ACHN (cell line): ENCODE data around the gene TM9SF4.
"Not testable (repeated sequence)": the region's sequence is repeated elsewhere in the genome, so short reads cannot be mapped to it uniquely, and the experiment has no call there.

Experiments used
- DNase-seq: peaks from one replicate; pipeline ENCODE4 v3.0.0-alpha.2; 2015
- in situ Hi-C: cut with HindIII; loops from 2 replicates; pipeline ENCODE4 v1.10.0; 2017; ENCODE audit warnings: low sequenced_read_pairs, low pct_ligation_motif_present, low pct_unique_long_range_greater_than_20kb

Gene TM9SF4

GRCh38 chr20:32196613-32197012 is 87.1 kb downstream of the TM9SF4 start:
- DNase-seq, in situ Hi-C loops: not testable (repeated sequence)

- in situ Hi-C loops, DNase-seq: not testable (repeated sequence)
These were observed 87.6 kb downstream of the TM9SF4 start for GRCh38 chr20:32197136-32197535.

GRCh38 chr20:32199006-32199405 is 89.5 kb downstream of the TM9SF4 start:
- in situ Hi-C loops: no loop called here
- DNase-seq: no peak

DNA sequence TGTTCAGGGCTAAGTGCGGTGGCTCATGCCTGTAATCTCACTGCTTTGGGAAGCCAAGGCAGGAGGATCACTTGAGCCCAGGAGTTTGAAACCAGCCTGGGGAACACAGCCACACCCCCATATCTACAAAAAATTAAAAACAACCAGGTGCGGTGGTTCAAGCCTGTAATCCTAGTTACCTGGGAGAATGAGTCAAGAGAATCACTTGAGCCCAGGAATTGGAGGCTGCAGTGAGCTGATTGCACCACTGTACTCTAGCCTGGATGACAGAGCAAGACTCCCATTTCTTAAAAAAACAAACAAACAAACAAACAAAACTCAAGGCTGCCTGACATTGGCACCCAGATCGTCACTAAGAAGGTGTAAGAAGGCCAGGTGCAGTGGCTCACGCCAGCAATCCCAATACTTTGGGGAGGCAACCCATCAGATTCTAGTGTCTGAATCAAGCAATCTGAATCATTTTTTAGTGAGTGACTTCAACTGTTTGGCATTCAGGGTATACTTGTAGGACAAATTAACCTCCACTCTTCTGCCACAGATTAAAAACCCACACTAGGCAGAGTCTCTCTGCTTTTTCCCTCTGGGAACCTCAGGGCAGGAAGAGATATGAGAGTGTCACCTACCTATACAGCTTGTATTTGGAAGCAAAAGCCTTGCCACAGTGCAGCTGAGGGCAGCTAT is 91.9 kb downstream of the TM9SF4 start:
- in situ Hi-C loops: no loop called here

DNA sequence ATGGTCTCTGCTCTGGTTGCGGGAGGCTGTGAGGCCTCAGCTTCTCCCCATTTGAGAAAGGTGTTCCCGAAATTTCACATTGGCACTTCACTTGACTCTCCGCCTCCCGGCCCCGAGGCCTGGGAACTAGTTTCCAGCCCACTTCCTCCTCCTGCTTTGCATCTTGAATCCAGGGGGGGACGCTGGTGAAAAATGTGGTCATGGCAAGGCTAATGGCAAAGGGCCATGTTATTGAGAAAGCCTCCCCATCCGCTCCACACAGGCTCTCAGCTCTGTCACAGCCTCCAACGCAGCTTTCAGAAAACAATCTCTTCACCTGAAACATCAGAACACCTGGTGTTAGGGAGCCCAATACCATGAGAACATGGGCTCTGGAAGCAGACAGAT is 92.5 kb downstream of the TM9SF4 start:
- DNase-seq: no peak
- in situ Hi-C loops: no loop called here

More for the DNA sequence above, 91.9 kb downstream of the TM9SF4 start:
- DNase-seq: peak; percentile 19

- in situ Hi-C loops: no loop called here
- no peak for DNase-seq
These were observed 94.1 kb downstream of the TM9SF4 start for GRCh38 chr20:32203356-32204204.

DNA sequence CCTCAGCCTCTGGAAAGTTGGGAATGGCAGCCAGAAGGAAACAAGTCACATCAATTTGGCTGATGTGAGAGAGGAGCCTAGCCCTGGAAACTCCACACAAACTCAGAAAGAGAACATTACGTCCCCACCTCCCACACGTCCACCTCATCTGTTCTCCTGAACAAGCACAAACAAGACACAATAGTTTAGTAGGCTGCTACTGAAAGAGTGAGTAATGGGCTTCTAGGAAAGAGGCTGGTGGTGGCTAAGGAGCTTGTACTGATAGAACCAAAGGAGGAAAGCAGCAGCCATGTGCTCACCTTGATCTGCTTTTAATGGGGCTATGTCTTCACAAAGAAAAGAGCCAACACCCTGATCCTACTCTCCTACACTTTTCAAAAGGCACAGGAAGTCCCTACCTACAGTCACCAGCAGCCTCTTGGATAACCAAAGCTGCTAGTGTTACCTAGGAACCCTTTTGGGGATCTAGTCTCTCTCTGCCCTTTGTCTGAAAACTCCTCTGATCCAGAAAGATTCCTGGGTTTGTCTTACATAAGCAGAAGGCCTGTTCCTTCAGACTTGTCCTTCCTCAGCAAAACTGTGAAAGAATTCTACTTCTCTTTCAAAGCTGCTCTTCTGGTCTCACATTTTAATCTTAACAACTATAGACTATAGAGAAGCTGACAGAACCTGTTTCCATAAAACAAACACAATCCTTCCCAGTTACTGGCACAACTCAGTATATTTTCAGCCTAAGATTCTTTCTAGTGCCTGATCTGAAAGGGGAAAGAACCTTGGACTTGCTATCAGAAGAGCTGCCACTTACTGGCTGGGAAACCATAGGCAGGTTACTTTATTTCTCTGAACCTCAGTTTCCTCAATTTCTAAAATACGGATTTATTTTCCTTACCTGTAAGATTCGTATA is 94.9 kb downstream of the TM9SF4 start:
- DNase-seq: no peak
- in situ Hi-C loops: no loop called here

DNA sequence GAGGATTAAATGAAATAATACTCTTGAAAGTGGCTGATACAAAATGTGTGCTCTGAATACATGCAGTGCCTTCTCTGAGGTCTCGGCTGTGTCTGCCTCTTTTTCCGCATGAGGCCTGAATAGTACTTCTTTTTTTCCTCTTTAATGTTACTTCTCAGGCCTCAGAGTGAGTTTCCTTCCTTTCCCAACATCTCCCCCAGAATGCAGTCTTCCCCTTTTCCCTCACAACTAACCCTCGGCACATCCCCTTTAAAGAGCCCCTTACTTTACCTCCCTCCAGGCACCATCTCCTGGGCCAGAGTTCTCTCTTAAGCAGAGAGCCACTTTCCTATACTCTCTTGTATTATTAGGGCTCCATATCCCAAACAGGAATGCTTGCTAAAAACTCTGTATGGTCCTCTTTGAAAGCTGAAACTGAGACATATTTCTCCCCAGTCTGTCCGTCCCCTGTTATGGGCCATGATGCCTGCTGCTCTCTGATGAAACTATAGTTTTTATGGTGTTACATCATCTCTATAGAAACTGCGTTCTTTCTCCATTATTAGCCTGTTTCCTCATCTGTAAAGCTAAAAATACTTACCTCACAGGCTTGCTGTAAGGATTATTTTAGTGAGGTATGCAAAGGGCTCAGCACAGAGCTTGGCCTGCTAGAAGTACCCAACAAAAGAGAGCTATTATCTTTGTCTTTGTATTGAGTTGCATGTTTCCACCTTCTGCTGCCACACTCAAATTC is 95.8 kb downstream of the TM9SF4 start:
- DNase-seq: no peak
- in situ Hi-C loops: no loop called here

DNA sequence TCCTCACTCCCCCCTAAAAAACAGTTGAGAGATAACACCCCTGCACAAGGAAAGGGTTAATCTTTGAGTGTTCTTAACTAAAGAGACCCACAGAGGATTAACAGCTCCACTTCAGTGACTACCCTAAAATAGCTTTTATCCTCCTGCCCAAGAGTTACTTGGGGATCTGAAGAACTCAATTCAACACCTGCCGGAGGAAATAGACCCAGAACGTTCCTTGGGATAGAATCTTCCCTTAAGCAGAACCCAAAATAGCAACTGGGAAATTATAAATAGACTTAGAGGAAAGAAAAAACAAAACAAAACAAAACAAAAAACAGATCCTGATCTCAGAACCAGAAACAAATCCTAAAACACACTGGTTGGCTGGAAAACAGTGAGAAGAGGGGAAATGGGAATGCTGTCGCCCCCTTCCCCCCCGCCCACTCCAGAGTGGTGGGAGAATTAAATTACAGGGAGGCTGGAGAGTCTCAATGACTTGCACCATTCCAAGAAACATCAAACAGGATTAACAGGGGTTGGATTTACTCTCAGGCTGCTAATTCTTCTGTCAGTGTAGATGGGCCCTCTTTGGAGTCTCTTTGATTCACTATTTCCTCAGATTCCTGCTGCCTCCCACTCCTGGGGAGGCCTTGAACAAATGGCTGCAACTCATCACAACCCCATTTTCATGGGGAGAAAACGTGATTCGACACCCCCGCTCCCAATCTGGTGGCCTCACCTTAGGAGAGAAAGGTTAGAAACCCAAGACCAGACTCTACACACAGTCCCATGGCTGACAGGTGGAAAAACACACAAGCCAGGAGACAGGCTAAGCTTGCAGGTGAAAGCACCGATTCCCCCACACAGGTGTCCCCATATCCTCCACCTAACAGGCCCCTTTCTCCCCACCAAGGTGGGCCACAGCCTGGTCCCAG is 96.6 kb downstream of the TM9SF4 start:
- in situ Hi-C loops: no loop called here
- no peak for DNase-seq

DNA sequence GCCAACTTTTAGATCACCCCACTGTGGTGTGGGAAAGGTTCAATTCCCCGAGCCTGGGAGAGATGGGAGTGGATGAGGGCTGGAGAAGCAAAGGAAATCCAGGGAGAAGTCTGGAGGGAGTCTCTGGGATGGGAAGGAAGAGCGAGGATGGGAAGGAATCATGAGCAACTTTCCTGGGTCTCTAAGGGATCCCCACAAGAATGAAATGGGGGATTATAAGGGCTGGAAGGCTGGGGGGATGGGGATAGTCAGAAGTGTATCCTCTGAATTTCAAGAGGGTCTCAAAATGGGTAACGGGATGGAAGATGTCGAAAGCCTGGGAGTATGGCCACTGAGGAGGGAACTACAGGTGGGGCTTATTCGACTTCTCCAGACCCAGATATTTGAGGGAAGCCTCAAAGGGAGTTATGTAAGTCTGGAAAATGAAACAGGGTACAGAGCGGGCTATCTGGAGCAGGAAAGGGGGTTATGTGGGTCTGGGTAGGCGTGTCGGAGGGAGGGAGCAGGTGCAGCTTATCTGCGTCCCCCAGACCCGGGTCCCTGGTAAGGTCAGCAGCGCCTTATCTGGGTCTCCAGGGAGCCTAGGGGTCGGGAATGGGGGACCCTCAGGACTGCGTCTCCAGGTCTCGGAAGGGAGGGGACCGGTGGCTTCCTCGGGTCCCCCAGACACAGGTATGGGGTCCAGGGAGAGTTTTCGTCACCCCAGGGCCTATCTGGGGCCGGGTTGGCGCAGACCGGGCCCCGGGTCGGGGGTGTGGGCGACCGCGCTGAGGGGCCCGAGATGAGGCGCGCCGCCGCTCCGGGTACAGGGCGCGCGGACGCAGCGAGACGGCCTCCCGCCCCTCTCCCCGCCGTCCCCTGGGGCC is 97.5 kb downstream of the TM9SF4 start:
- DNase-seq: no peak
- in situ Hi-C loops: no loop called here

DNA sequence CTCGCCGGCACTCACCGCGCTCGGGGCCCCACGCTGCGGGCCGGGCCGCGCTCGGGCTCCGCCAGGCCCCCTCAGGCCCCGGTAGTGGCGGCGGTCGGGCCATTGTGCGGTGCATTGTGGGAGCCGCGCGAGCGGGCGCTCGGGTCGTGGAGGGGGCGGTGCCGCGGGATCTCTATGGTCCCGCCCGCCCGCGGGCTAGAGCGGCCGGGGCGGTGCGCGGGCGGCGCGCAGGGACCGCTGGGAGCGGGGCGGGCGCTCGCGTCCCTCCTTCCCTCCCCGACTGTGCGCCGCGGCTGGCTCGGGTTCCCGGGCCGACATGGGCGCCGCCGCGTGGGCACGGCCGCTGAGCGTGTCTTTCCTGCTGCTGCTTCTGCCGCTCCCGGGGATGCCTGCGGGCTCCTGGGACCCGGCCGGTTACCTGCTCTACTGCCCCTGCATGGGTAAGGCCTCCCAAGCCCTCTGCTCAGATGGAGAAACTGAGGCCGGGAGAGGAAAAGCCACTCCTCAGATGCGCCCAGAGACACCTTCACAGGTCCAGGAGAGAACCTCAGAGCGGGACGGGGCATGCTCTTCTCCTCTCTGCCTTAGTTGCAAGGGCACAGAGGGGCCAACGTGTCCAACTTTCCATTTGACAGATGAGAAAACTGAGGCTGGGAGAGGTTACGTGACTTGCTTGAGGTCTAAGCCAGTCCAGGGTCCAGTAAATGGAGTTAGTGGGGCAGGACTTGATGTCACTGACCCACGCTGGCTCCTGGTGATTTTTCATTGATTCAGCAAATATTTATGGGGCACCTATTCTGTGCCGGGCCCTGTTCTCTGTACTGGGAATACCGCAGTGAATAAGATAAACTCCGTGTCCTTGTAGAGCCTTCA is 98.3 kb downstream of the TM9SF4 start, which contains the start of the genes PLAGL2 and POFUT1:
PLAGL2 (minus strand) TSS at position 118 of the 873 bp plus-strand sequence. CDS start 5,565 bp downstream, outside the sequence.
POFUT1 (plus strand) TSS at position 255 of the 873 bp plus-strand sequence; CDS start at position 317, 62 bp downstream.
- in situ Hi-C loops: no loop called here
- DNase-seq: peak; percentile 86

DNA sequence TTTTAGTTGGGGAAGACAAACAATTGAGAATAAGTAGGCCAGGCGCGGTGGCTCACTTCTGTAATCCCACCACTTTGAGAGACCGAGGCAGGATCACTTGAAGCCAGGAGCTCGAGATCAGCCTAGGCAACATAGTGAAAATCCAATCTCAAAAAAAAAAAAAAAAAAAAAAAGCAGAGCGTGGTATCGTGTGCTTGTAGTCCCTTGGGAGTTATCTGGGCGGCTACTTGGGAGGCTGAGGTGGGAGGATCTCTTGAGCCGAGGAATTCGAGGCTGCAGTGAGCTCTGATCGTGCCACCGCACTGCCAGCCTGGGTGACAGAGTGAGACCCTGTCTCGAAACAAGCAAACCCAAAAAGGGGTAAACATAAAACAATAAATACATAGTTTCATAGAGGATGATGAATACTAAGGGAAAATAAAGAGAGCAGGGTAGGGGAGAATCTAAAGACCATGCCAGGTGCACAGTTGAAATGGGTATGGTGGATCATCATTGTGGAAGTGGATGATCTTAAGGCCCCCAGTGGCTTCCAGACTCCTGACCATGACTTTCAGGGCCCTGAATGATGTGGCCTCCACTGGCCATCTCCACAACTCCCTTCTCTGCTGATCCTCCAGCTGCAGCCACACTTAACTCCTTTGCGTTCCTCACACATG is 99.1 kb downstream of the TM9SF4 start:
- in situ Hi-C loops: no loop called here
- DNase-seq: no peak

GRCh38 chr20:32209850-32210605 is 100.5 kb downstream of the TM9SF4 start:
- DNase-seq: no peak

GRCh38 chr20:32213870-32214269 is 104.4 kb downstream of the TM9SF4 start:
- in situ Hi-C loops: no loop called here
- DNase-seq: no peak

More at GRCh38 chr20:32209850-32210605, 100.5 kb downstream of the TM9SF4 start:
- in situ Hi-C loops: no loop called here
